ENCODE measurements around the gene TEDC2.
A peak's percentile ranks its signal among the peaks of the same experiment; 100 is the strongest.

TEDC2 gene

GRCh38 chr16:2468233-2468724 is 8.4 kb downstream of the TEDC2 start:
- H3K27ac ChIP-seq, result peak overlapping the region; percentile 91
- TF ChIP-seq CTCF (conservative IDR thresholded peaks at IDR 0.05; ENCODE audit: low read depth), result no peak
- POLR2A ChIA-PET (ENCODE audit: low non-redundant PET), result interaction anchor here (0.6 kb wide), 1 partner anchor 52 kb away, joined by 3 read pairs; no protein-coding TSS in a partner anchor
- peak; percentile 81 for DNase-seq (ENCODE audit: low spot score)
- CTCF ChIA-PET, result interaction anchor here (0.8 kb wide), 1 partner anchor 33 kb away, joined by 7 read pairs; no protein-coding TSS in a partner anchor

GRCh38 chr16:2468725-2469398 is 9.0 kb downstream of the TEDC2 start:
- H3K27ac ChIP-seq, result peak overlapping the region; percentile 91

DNA sequence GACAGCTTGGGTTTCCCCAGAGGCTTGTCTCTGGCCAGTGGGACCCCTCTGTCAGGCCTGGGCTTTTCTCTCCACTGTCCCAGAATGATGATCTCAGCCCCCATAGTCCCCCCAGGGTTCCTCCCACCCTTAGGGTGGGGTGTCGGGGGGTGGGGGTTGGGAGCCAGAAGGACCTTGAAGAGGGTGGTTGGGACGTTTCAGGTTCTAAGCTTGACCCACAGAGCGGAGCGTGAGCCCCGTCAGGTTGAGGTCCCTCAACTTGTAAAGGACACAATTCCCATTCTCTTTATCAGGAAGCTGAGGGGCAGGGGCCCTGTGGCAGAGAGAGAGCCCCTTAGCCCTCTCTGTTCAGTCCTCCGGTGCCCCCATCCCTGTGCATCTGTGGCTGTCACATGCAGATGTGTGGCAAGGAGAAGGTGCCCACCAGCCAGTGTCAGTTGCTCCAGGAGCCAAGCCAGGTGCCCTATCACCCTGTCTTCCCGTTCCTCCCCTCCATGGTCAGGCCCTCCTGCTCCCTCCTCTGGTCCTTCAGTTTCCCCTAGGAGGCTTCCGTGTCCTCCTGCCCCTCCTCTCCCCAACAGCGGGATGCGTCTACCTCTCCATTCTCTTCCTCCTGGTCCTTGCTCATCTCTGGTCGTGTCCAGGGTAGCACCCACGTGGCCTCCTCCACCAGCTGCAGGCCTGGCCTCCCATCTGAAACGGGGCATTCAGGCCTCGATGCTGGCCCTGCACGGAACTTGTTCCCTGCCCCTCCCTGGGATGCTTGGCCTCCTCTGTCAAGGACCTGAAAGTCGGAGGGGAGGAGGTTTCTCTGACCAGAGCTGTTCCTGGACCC is 9.7 kb downstream of the TEDC2 start:
- TF ChIP-seq CTCF (conservative IDR thresholded peaks at IDR 0.05; ENCODE audit: low read depth), result no peak
- H3K27ac ChIP-seq, result peak overlapping the region; percentile 91
- ChIA-PET CTCF (interaction anchor here (0.6 to 1.0 kb wide), 4 partner anchors 12 to 31 kb away, joined by 3 read pairs; no protein-coding TSS in a partner anchor), POLR2A (ENCODE audit: low non-redundant PET) (interaction anchor here (0.5 to 0.6 kb wide), 2 partner anchors 34 to 187 kb away, joined by 3 to 4 read pairs; no protein-coding TSS in a partner anchor)
- DNase-seq (ENCODE audit: low spot score), result no peak

More at GRCh38 chr16:2468725-2469398, 9.0 kb downstream of the TEDC2 start:
- DNase-seq (ENCODE audit: low spot score), result no peak
- POLR2A ChIA-PET (ENCODE audit: low non-redundant PET), result interaction anchor here (0.5 to 0.6 kb wide), 2 partner anchors 33 to 52 kb away, joined by 3 to 4 read pairs; no protein-coding TSS in a partner anchor
- no peak for TF ChIP-seq CTCF (conservative IDR thresholded peaks at IDR 0.05; ENCODE audit: low read depth)
- CTCF ChIA-PET, result interaction anchor here (0.5 to 0.9 kb wide), 4 partner anchors 21 to 819 kb away, joined by 3 to 7 read pairs (median 3); no protein-coding TSS in a partner anchor

- TF ChIP-seq CTCF (conservative IDR thresholded peaks at IDR 0.05; ENCODE audit: low read depth), result no peak
- CTCF ChIA-PET, result interaction anchor here (0.6 to 1.0 kb wide), 2 partner anchors 13 to 30 kb away, joined by 3 read pairs; no protein-coding TSS in a partner anchor
- POLR2A ChIA-PET (ENCODE audit: low non-redundant PET), result no interaction called here
- DNase-seq (ENCODE audit: low spot score), result no peak
- H3K27ac ChIP-seq, result peak overlapping the region; percentile 91
Measured at GRCh38 chr16:2470234-2470601, 10.3 kb downstream of the TEDC2 start.

DNA sequence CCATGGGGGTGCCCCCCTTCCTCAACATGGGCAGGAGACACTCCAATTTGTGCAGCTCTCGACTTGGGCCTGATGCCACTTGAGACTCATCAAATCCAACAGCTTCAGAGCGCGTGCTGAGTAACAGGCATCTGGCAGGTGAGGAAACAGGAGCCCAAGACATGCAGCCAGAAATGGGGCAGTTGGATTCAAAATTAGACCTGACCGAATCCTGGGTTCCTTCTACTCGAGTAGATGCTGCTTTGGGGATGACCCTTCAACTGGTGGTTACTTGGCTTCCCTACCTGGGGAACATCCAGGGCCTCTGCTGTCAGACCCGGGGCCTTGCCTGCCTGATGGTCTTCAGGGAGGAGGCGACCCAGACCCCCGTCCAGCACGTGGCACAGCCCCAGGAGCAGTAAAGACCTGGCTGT is 10.7 kb downstream of the TEDC2 start:
- no peak for DNase-seq (ENCODE audit: low spot score)
- H3K27ac ChIP-seq, result peak overlapping the region; percentile 91
- CTCF ChIA-PET, result interaction anchor here (0.6 to 1.0 kb wide), 3 partner anchors 13 to 31 kb away, joined by 3 to 5 read pairs (median 3); no protein-coding TSS in a partner anchor

More for the DNA sequence above, 10.7 kb downstream of the TEDC2 start:
- TF ChIP-seq CTCF (conservative IDR thresholded peaks at IDR 0.05; ENCODE audit: low read depth), result no peak
- POLR2A ChIA-PET (ENCODE audit: low non-redundant PET), result no interaction called here

All from RWPE1 (cell line).